GM18858 (cell line): Measurements from ENCODE around the gene HSD11B1L.
A peak's percentile ranks its signal among the peaks of the same experiment; 100 is the strongest.
"Not testable (repeated sequence)": the region's sequence is repeated elsewhere in the genome, so short reads cannot be mapped to it uniquely, and the experiment has no call there.

Source experiments
- ATAC-seq: cut with Tn5 transposase; IDR thresholded peaks from one replicate; pipeline ENCODE4 v1.9.1; 2021; ENCODE audit not compliant: unreplicated experiment

The HSD11B1L gene

GRCh38 chr19:5719961-5720790 lies 39.3 kb downstream of the HSD11B1L start, which contains the start of the genes CATSPERD and LONP1:
Gene CATSPERD (plus strand): TSS chr19:5720637. CDS start chr19:5720738, 101 bp downstream.
Gene LONP1 (minus strand): TSS chr19:5720146. CDS start chr19:5720132, 14 bp downstream.
- peak; percentile 71 for ATAC-seq

DNA sequence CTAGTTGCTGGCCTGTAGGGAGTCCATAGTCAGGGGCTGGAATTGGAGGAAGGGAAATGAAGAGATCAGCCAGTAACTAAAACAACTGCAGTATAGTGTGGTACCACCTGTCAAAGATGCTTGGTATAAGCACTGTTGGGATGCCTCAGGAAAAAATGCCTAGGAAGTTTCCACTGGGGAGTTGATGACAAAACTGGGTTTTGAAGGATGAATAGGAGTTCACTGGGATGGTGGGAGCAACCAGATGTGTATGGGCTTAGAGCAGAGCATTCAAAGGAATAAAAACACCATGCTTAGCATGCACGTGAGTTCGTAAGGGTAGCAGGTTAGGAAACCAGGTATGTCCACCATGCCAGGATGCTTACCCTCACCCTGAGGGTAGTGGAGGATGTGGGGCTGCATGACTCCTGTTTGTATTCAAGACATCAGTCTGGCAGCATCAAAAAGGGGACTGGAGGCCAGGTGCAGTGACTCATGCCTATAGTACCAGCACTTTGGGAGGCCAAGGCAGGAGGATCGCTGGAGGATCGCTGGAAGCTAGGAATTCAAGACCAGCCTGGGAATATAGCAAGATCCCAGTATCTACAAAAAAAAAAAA lies 46.7 kb downstream of the HSD11B1L start:
- ATAC-seq = no peak

GRCh38 chr19:5733172-5733571 lies 52.3 kb downstream of the HSD11B1L start:
- ATAC-seq = not testable (repeated sequence)
